HL-60 (cell line): Measurements from ENCODE around the gene ORMDL1.

ENCODE experiments used
- DNase-seq, 2 experiments: peaks; one replicate each; pipeline ENCODE4 v3.0.0-alpha.2; 2010 to 2020; ENCODE audit warnings: low read depth in 1 of 2, low spot score in 1 of 2
- H3K27ac ChIP-seq: fragments of 250-450 bp; sonication (Bioruptor Pico); replicated peaks from 2 replicates; pipeline ENCODE4 v1.5.1; 2020; ENCODE audit warnings: mild to moderate bottlenecking, moderate library complexity
- H3K27me3 ChIP-seq: fragments of 250-450 bp; sonication (Bioruptor Pico); 2 replicates; pipeline ENCODE4 v1.5.1; 2021; ENCODE audit warnings: mild to moderate bottlenecking, moderate library complexity; ENCODE audit not compliant: insufficient read depth, poor library complexity, severe bottlenecking
- H3K4me3 ChIP-seq: replicated peaks from 2 replicates; pipeline ENCODE4 v1.5.1; 2011; ENCODE audit warnings: mild to moderate bottlenecking, control low read depth, low read length; ENCODE audit not compliant: insufficient read depth
- CTCF ChIP-seq: IDR thresholded peaks from one replicate; pipeline ENCODE4 v1.5.1; 2011; ENCODE audit warnings: low read length, control low read depth, inconsistent platforms; ENCODE audit not compliant: insufficient read depth
- GABPA ChIP-seq: IDR thresholded peaks from 2 replicates; pipeline ENCODE4 v1.6.1; 2012; ENCODE audit warnings: low read depth
- POLR2AphosphoS5 ChIP-seq: IDR thresholded peaks from 2 replicates; pipeline ENCODE4 v1.6.1; 2012; ENCODE audit warnings: low read depth
- REST ChIP-seq: IDR thresholded peaks from 2 replicates; pipeline ENCODE4 v1.6.1; 2012; ENCODE audit warnings: low read depth; ENCODE audit not compliant: insufficient replicate concordance
- SPI1 ChIP-seq: IDR thresholded peaks from 2 replicates; pipeline ENCODE4 v1.6.1; 2012; ENCODE audit warnings: low read depth, mild to moderate bottlenecking, borderline replicate concordance

Gene ORMDL1

DNA sequence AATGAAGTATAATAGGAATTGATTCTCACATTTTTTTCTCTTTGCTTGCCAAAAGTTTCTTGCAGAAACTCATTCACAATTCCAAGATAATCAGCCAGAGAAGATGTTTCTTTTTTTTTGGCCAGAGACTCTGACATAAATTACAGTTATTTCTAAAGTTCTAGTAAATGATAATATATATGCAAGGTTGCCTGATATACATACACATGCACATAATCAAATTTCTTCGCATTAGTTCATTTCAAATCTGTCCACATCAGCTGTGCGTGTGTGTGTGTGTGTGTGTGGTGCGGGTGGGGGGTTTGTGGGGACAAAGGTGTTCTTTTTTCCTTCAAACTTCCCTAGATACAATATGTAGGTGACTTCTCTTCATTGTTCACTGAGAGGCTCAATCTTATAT is 54.7 kb downstream of the ORMDL1 start:
- no peaks in the 10 kb centered on the region for H3K27me3 ChIP-seq
- no peak for DNase-seq
- H3K4me3 ChIP-seq, result no peak overlapping the region
- no peak for TF ChIP-seq SPI1
- TF ChIP-seq REST, result no peak
- no peak for TF ChIP-seq GABPA
- TF ChIP-seq POLR2AphosphoS5, result no peak
- no peak for TF ChIP-seq CTCF
- no peak overlapping the region for H3K27ac ChIP-seq

GRCh38 chr2:189726849-189727248 is 57.3 kb downstream of the ORMDL1 start:
- no peaks in the 10 kb centered on the region for H3K27me3 ChIP-seq
- H3K27ac ChIP-seq, result no peak overlapping the region
- no peak for DNase-seq
- no peak overlapping the region for H3K4me3 ChIP-seq
- TF ChIP-seq CTCF, result no peak
- TF ChIP-seq REST, result no peak
- TF ChIP-seq SPI1, result no peak
- TF ChIP-seq POLR2AphosphoS5, result no peak
- no peak for TF ChIP-seq GABPA

DNA sequence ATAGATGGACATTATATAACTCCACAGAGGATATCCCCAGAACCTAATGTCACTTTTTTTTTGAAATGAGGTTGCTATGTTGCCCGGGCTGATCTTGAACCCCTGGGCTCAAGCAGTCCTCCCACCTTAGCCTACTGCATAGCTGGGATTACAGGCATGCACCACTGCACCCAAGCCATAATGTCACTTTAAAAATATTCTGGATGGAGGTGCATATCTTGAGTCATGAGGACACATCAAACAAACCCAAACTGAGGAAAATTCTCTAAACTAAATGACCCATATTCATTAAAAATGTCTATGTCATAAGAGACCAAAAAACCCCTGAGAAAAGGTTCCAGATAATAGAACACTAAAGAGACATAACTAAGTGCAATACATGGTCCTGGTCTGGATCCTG is 57.9 kb downstream of the ORMDL1 start:
- Histone ChIP-seq H3K27ac (no peak overlapping the region), H3K27me3 (no peaks in the 10 kb centered on the region), H3K4me3 (no peak overlapping the region)
- DNase-seq, result no peak
- no peak for TF ChIP-seq CTCF
- TF ChIP-seq GABPA, result no peak
- no peak for TF ChIP-seq REST
- no peak for TF ChIP-seq SPI1
- TF ChIP-seq POLR2AphosphoS5, result no peak
